Activated T-helper 1 cell treated with anti-CD3 and anti-CD28 coated beads, Interleukin-12 subunit alpha, Interleukin-12 subunit beta, Interleukin-2, Interleukin-4 antibody, amounts not matched to agents 30 ng/mL and 10 ng/mL and 1 ng/mL, durations not matched to agents 14 hours and 24 hours and 36 hours (primary cell): ENCODE data around the gene IPO9. TPM values are rescaled to one million over a fixed set of nuclear protein-coding genes. Genes with fewer than 3 reads are reported as not detected.

Experiments used
- DNase-seq: peaks from one replicate; pipeline ENCODE4 v3.0.0; 2021; ENCODE audit warnings: low spot score
- H3K27ac Mint-ChIP-seq: one replicate; pipeline ENCODE4 v1.8.0; 2021; ENCODE audit warnings: mild to moderate bottlenecking, mixed read lengths
- H3K27me3 Mint-ChIP-seq: one replicate; pipeline ENCODE4 v1.8.0; 2022; ENCODE audit warnings: mild to moderate bottlenecking, moderate library complexity, mixed read lengths; ENCODE audit not compliant: insufficient read depth
- H3K36me3 Mint-ChIP-seq: one replicate; pipeline ENCODE4 v1.8.0; 2021; ENCODE audit warnings: low read depth, mixed read lengths
- H3K4me1 Mint-ChIP-seq: one replicate; pipeline ENCODE4 v1.8.0; 2021; ENCODE audit warnings: low read depth, mixed read lengths
- H3K4me3 Mint-ChIP-seq: one replicate; pipeline ENCODE4 v1.8.0; 2021; ENCODE audit warnings: mild to moderate bottlenecking, moderate library complexity, mixed read lengths
- H3K9me3 Mint-ChIP-seq: one replicate; pipeline ENCODE4 v1.8.0; 2021; ENCODE audit warnings: mixed read lengths
- intact Hi-C: fragments of 100-400 bp; cut with micrococcal nuclease; formaldehyde crosslinking; loops from one replicate; pipeline ENCODE4 v1.15.1; 2024
- total RNA-seq: library from RNA; stranded (reverse); gene quantifications from 2 replicates; pipeline ENCODE4 v1.2.3, GENCODE V29; 2022

The IPO9 gene
- total RNA-seq, 1 donor from 2014 or later = 58.5 TPM

- no peak overlapping the region for H3K27ac Mint-ChIP-seq
- intact Hi-C loops = no loop called here
- no peaks in the 10 kb centered on the region for H3K4me1 Mint-ChIP-seq
- no peaks in the 10 kb centered on the region for H3K9me3 Mint-ChIP-seq
- H3K4me3 Mint-ChIP-seq = no peak overlapping the region
- no peaks in the 10 kb centered on the region for H3K36me3 Mint-ChIP-seq
- DNase-seq = no peak
- H3K27me3 Mint-ChIP-seq = peaks cover 16% of the 10 kb centered on the region
Measured at GRCh38 chr1:201914456-201915235, 85.7 kb downstream of the IPO9 start.

- intact Hi-C loops = no loop called here
- Mint-ChIP-seq H3K9me3 (no peaks in the 10 kb centered on the region), H3K27me3 (peaks cover 11% of the 10 kb centered on the region), H3K36me3 (no peaks in the 10 kb centered on the region), H3K27ac (no peak overlapping the region), H3K4me1 (no peaks in the 10 kb centered on the region), H3K4me3 (no peak overlapping the region)
- DNase-seq = no peak
Measured at GRCh38 chr1:201916649-201917249, 87.8 kb downstream of the IPO9 start.

- H3K4me1 Mint-ChIP-seq = no peaks in the 10 kb centered on the region
- H3K27me3 Mint-ChIP-seq = peaks cover 11% of the 10 kb centered on the region
- H3K9me3 Mint-ChIP-seq = no peaks in the 10 kb centered on the region
- no peaks in the 10 kb centered on the region for H3K36me3 Mint-ChIP-seq
- H3K27ac Mint-ChIP-seq = no peak overlapping the region
- no peak overlapping the region for H3K4me3 Mint-ChIP-seq
- intact Hi-C loops = no loop called here
- no peak for DNase-seq
Measured at GRCh38 chr1:201917362-201918033, 88.5 kb downstream of the IPO9 start.

GRCh38 chr1:201918343-201918742 lies 89.4 kb downstream of the IPO9 start:
- Mint-ChIP-seq H3K4me1 (no peaks in the 10 kb centered on the region), H3K9me3 (no peaks in the 10 kb centered on the region), H3K36me3 (no peaks in the 10 kb centered on the region), H3K27me3 (peaks cover 11% of the 10 kb centered on the region), H3K27ac (no peak overlapping the region), H3K4me3 (no peak overlapping the region)
- DNase-seq = no peak
- intact Hi-C loops = no loop called here

- intact Hi-C loops = no loop called here
- Mint-ChIP-seq H3K27me3 (peaks cover 10% of the 10 kb centered on the region), H3K4me1 (no peaks in the 10 kb centered on the region), H3K36me3 (no peaks in the 10 kb centered on the region), H3K9me3 (no peaks in the 10 kb centered on the region), H3K27ac (no peak overlapping the region), H3K4me3 (no peak overlapping the region)
- DNase-seq = no peak
Measured at GRCh38 chr1:201921952-201922558, 93.1 kb downstream of the IPO9 start.

- intact Hi-C loops = no loop called here
- H3K27me3 Mint-ChIP-seq = peaks cover 6% of the 10 kb centered on the region
Measured at GRCh38 chr1:201925301-201925567, 96.3 kb downstream of the IPO9 start.

GRCh38 chr1:201925981-201926645 lies 97.2 kb downstream of the IPO9 start:
- intact Hi-C loops = no loop called here
- Mint-ChIP-seq H3K4me3 (no peak overlapping the region), H3K4me1 (no peaks in the 10 kb centered on the region), H3K36me3 (no peaks in the 10 kb centered on the region), H3K27ac (no peak overlapping the region), H3K27me3 (peaks cover 6% of the 10 kb centered on the region), H3K9me3 (no peaks in the 10 kb centered on the region)
- DNase-seq = no peak

More at GRCh38 chr1:201925301-201925567, 96.3 kb downstream of the IPO9 start:
- Mint-ChIP-seq H3K4me1 (no peaks in the 10 kb centered on the region), H3K9me3 (no peaks in the 10 kb centered on the region), H3K4me3 (no peak overlapping the region), H3K27ac (no peak overlapping the region), H3K36me3 (no peaks in the 10 kb centered on the region)
- no peak for DNase-seq

GRCh38 chr1:201928266-201928665 lies 99.3 kb downstream of the IPO9 start:
- Mint-ChIP-seq H3K4me3 (no peak overlapping the region), H3K27ac (no peak overlapping the region), H3K9me3 (no peaks in the 10 kb centered on the region), H3K4me1 (no peaks in the 10 kb centered on the region), H3K36me3 (no peaks in the 10 kb centered on the region), H3K27me3 (peaks cover 6% of the 10 kb centered on the region)
- intact Hi-C loops = no loop called here
- DNase-seq = no peak

GRCh38 chr1:201930137-201930536 lies 101.2 kb downstream of the IPO9 start:
- Mint-ChIP-seq H3K4me3 (no peak overlapping the region), H3K27me3 (peaks cover 16% of the 10 kb centered on the region), H3K4me1 (no peaks in the 10 kb centered on the region), H3K27ac (no peak overlapping the region), H3K9me3 (no peaks in the 10 kb centered on the region), H3K36me3 (no peaks in the 10 kb centered on the region)
- no peak for DNase-seq
- intact Hi-C loops = no loop called here

- Mint-ChIP-seq H3K27me3 (peaks cover 16% of the 10 kb centered on the region), H3K9me3 (no peaks in the 10 kb centered on the region), H3K4me1 (no peaks in the 10 kb centered on the region), H3K36me3 (no peaks in the 10 kb centered on the region), H3K4me3 (no peak overlapping the region), H3K27ac (no peak overlapping the region)
- intact Hi-C loops = no loop called here
- DNase-seq = no peak
Measured at GRCh38 chr1:201930803-201931202, 101.8 kb downstream of the IPO9 start.
